ENCODE measurements around the gene C11orf98.
"Not testable (repeated sequence)": the region's sequence is repeated elsewhere in the genome, so short reads cannot be mapped to it uniquely, and the experiment has no call there.

Gene C11orf98

GRCh38 chr11:62666259-62666926 lies 1.4 kb upstream of the C11orf98 start:
- TF ChIP-seq, protein P1, sequence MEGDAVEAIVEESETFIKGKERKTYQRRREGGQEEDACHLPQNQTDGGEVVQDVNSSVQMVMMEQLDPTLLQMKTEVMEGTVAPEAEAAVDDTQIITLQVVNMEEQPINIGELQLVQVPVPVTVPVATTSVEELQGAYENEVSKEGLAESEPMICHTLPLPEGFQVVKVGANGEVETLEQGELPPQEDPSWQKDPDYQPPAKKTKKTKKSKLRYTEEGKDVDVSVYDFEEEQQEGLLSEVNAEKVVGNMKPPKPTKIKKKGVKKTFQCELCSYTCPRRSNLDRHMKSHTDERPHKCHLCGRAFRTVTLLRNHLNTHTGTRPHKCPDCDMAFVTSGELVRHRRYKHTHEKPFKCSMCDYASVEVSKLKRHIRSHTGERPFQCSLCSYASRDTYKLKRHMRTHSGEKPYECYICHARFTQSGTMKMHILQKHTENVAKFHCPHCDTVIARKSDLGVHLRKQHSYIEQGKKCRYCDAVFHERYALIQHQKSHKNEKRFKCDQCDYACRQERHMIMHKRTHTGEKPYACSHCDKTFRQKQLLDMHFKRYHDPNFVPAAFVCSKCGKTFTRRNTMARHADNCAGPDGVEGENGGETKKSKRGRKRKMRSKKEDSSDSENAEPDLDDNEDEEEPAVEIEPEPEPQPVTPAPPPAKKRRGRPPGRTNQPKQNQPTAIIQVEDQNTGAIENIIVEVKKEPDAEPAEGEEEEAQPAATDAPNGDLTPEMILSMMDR (IDR thresholded peaks at IDR 0.05; ENCODE audit: low read depth, low read length): no peak
- no peak for DNase-seq (ENCODE audit: low read depth in 2 of 2)
- peak overlapping the region; percentile 60 to 84 for H3K4me3 ChIP-seq (replicated peaks in 1 of 2; ENCODE audit: low read depth in 2 of 2, low read length in 2 of 2)

DNA sequence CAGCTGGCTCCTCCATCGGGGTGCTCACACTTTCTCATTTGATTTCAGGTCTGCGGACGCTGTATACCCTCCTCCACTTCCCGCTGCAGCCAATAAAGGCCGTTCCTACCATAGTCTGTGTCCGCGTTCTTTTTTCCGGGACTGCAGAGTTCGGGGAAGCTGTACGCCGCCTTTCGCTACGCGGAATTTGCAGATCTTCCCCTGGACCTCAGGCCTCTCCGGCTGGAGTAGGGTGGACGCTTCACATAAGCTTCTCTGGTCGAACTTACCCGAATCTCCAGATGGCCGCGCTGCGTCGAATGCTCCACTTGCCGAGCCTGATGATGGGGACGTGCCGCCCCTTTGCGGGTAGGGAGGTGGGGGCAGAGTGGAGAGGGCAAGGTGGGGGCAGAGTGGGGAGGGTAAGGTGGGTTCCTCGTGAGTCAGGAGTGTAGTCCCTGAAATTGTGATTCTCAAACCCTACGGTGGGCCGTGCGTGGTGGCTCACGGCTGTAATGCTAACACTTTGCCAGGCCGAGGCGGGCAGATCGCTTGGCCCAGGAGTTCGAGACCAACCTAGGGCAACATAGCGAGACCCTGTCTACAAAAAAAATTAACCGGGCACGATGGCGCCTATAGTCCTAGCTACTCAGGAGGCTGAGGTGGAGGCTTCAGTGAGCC lies 719 bp upstream of the C11orf98 start:
- DNase-seq (ENCODE audit: low read depth in 2 of 2): peak; percentile 66 to 75
- H3K4me3 ChIP-seq (replicated peaks in 1 of 2; ENCODE audit: low read depth in 2 of 2, low read length in 2 of 2): peak overlapping the region; percentile 60 to 84
- TF ChIP-seq, protein P1 (IDR thresholded peaks at IDR 0.05; ENCODE audit: low read depth, low read length): no peak

DNA sequence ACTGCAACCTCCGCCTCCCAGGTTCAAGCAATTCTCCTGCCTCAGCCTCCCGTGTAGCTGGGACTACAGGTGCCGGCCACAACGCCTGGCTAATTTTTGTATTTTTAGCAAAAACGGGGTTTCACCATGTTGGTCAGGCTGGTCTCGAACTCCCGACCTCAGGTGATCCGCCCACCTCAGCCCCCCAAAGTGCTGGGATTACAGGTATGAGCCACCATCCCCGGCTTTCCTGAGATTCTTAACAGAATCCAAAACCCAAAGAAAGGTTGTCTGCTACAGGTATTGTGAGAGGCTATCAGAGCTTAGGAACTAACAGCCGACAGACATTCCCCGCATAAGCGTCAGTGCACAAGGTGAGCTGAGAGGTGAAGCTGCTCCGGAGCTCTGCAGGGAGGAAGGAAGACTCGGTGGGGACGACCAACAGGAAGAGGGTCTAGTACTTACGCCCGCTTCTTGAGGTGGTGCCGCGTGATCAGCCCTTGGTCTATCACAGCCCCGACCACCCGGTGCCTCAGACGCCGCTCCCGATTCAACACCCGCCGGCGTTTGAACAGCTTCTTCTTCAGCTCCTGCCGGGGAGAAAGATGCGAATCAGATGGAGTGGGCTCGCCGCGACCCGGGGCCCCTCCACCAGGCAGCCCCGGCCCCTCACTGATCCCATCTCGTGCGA lies 470 bp downstream of the C11orf98 start:
- H3K4me3 ChIP-seq (replicated peaks in 1 of 2; ENCODE audit: low read depth in 2 of 2, low read length in 2 of 2): peak overlapping the region; percentile 60 to 84
- peak; percentile 52 to 57 for DNase-seq (ENCODE audit: low read depth in 2 of 2)

GRCh38 chr11:62656796-62657429 lies 8.1 kb downstream of the C11orf98 start:
- TF ChIP-seq, protein P1 (IDR thresholded peaks at IDR 0.05; ENCODE audit: low read depth, low read length): no peak
- no peak for DNase-seq (ENCODE audit: low read depth in 2 of 2)
- no peak overlapping the region for H3K4me3 ChIP-seq (replicated peaks in 1 of 2; ENCODE audit: low read depth in 2 of 2, low read length in 2 of 2)

More for the DNA sequence above, 470 bp downstream of the C11orf98 start:
- TF ChIP-seq, protein P1 (IDR thresholded peaks at IDR 0.05; ENCODE audit: low read depth, low read length): no peak

- H3K4me3 ChIP-seq (replicated peaks in 1 of 2; ENCODE audit: low read depth in 2 of 2, low read length in 2 of 2): no peak overlapping the region
- TF ChIP-seq, protein P1 (IDR thresholded peaks at IDR 0.05; ENCODE audit: low read depth, low read length): no peak
These were observed 10.7 kb downstream of the C11orf98 start for GRCh38 chr11:62654297-62654696.

GRCh38 chr11:62652161-62653006 lies 12.6 kb downstream of the C11orf98 start:
- peak overlapping the region; percentile 78 to 87 for H3K4me3 ChIP-seq (replicated peaks in 1 of 2; ENCODE audit: low read depth in 2 of 2, low read length in 2 of 2)
- DNase-seq (ENCODE audit: low read depth in 2 of 2): peak in 1 of 2 donors; percentile 9

More at GRCh38 chr11:62654297-62654696, 10.7 kb downstream of the C11orf98 start:
- no peak for DNase-seq (ENCODE audit: low read depth in 2 of 2)

DNA sequence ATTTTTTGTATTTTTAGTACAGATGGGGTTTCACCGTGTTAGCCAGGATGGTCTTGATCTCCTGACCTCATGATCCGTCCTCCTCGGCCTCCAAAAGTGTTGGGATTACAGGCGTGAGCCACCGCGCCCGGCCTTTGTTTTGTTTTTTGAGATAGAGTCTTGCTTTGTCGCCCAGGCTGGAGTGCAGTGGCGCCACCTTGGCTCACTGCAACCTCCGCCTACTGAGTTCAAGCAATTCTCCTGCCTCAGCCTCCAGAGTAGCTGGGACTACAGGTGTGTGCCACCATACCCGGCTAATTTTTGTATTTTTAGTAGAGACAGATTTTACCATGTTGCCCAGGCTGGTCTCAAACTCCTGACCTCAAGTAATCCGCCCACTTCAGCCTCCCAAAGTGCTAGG lies 14.7 kb downstream of the C11orf98 start:
- not testable (repeated sequence) for DNase-seq (ENCODE audit: low read depth in 2 of 2); H3K4me3 ChIP-seq (replicated peaks in 1 of 2; ENCODE audit: low read depth in 2 of 2, low read length in 2 of 2)

More at GRCh38 chr11:62652161-62653006, 12.6 kb downstream of the C11orf98 start:
- TF ChIP-seq, protein P1 (IDR thresholded peaks at IDR 0.05; ENCODE audit: low read depth, low read length): no peak
